ENCODE results near the gene POLR2J3.
"Not testable (repeated sequence)": the region's sequence is repeated elsewhere in the genome, so short reads cannot be mapped to it uniquely, and the experiment has no call there.

- TF ChIP-seq CTCF (IDR thresholded peaks at IDR 0.05); EZH2 (IDR thresholded peaks at IDR 0.05; ENCODE audit: borderline replicate concordance, insufficient read depth, low read depth, low read length, poor library complexity, severe bottlenecking): not testable (repeated sequence)
Observed at GRCh38 chr7:102577315-102578240, 5.2 kb upstream of the POLR2J3 start.

All from B cell (primary cell).